ENCODE measurements around the gene PSMD4.

DNA sequence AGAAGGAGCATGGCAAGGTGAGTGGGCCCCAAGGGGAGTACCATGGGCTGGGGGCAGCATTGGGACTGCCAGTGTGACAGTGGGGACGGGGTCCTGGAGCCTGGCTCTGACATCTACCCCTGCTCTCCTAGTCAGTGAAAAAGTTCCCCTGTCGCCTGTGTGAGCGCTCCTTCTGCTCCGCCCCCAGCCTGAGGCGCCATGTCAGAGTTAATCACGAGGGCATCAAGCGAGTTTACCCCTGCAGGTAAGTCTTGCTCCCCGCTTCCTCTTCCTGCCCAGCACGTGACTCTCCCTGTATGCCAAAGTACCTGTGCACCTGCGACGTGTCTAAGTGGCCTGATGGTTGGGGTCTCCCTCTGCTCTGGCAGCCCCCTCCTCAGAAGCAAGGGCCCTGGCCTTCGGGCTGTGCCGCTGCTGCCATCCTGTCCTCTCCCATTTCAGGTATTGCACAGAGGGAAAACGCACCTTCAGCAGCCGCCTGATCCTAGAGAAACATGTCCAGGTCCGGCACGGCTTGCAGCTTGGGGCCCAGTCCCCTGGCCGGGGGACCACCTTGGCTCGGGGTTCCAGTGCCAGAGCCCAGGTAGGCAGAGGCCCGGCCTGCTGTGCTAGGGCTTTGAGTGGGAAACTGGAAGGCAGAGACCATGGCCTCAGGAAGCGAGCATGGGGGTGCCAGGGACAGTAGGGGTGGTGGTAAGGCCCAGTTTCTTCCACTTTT lies 35.6 kb downstream of the PSMD4 start:
- TF ChIP-seq ZNF70 (CRISPR knock-in tag; IDR thresholded peaks at IDR 0.05) (no peak), SNAI2 (CRISPR knock-in tag; IDR thresholded peaks at IDR 0.05) (no peak), ZFP3 (CRISPR knock-in tag; IDR thresholded peaks at IDR 0.05) (no peak), PPARA (CRISPR knock-in tag; IDR thresholded peaks at IDR 0.05; ENCODE audit: borderline replicate concordance) (no peak), RARB (CRISPR knock-in tag; IDR thresholded peaks at IDR 0.05) (no peak), ISL1 (CRISPR knock-in tag; IDR thresholded peaks at IDR 0.05) (no peak), TOX (CRISPR knock-in tag; IDR thresholded peaks at IDR 0.05; ENCODE audit: borderline replicate concordance) (no peak), TCF4 (CRISPR knock-in tag; IDR thresholded peaks at IDR 0.05; ENCODE audit: borderline replicate concordance) (no peak), ARNTL (CRISPR knock-in tag; IDR thresholded peaks at IDR 0.05; ENCODE audit: borderline replicate concordance, low read depth) (no peak), ZFP30 (CRISPR knock-in tag; IDR thresholded peaks at IDR 0.05) (no peak), ZNF8 (CRISPR knock-in tag; IDR thresholded peaks at IDR 0.05) (no peak)
- TF ChIP-seq, protein P1, sequence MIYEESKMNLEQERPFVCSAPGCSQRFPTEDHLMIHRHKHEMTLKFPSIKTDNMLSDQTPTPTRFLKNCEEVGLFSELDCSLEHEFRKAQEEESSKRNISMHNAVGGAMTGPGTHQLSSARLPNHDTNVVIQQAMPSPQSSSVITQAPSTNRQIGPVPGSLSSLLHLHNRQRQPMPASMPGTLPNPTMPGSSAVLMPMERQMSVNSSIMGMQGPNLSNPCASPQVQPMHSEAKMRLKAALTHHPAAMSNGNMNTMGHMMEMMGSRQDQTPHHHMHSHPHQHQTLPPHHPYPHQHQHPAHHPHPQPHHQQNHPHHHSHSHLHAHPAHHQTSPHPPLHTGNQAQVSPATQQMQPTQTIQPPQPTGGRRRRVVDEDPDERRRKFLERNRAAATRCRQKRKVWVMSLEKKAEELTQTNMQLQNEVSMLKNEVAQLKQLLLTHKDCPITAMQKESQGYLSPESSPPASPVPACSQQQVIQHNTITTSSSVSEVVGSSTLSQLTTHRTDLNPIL (CRISPR knock-in tag; IDR thresholded peaks at IDR 0.05; ENCODE audit: low read depth), result no peak
- TF ChIP-seq, protein P2, sequence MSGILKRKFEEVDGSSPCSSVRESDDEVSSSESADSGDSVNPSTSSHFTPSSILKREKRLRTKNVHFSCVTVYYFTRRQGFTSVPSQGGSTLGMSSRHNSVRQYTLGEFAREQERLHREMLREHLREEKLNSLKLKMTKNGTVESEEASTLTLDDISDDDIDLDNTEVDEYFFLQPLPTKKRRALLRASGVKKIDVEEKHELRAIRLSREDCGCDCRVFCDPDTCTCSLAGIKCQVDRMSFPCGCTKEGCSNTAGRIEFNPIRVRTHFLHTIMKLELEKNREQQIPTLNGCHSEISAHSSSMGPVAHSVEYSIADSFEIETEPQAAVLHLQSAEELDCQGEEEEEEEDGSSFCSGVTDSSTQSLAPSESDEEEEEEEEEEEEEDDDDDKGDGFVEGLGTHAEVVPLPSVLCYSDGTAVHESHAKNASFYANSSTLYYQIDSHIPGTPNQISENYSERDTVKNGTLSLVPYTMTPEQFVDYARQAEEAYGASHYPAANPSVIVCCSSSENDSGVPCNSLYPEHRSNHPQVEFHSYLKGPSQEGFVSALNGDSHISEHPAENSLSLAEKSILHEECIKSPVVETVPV (CRISPR knock-in tag; IDR thresholded peaks at IDR 0.05), result no peak
- TF ChIP-seq, protein P3, sequence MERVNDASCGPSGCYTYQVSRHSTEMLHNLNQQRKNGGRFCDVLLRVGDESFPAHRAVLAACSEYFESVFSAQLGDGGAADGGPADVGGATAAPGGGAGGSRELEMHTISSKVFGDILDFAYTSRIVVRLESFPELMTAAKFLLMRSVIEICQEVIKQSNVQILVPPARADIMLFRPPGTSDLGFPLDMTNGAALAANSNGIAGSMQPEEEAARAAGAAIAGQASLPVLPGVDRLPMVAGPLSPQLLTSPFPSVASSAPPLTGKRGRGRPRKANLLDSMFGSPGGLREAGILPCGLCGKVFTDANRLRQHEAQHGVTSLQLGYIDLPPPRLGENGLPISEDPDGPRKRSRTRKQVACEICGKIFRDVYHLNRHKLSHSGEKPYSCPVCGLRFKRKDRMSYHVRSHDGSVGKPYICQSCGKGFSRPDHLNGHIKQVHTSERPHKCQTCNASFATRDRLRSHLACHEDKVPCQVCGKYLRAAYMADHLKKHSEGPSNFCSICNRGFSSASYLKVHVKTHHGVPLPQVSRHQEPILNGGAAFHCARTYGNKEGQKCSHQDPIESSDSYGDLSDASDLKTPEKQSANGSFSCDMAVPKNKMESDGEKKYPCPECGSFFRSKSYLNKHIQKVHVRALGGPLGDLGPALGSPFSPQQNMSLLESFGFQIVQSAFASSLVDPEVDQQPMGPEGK (CRISPR knock-in tag; IDR thresholded peaks at IDR 0.05; ENCODE audit: borderline replicate concordance), result no peak

All from SK-N-SH treated with all-trans-retinoic acid at 6 μM for 48 hours (cell line).